Lower leg skin (tissue), 4 donors: ENCODE data around the gene DRICH1. TPM values are rescaled to one million over a fixed set of nuclear protein-coding genes. Genes with fewer than 3 reads are reported as not detected.

Source experiments
- DNase-seq, 2 donors: peaks; one replicate each; pipeline ENCODE4 v3.0.0-alpha.2; 2019; ENCODE audit warnings: low spot score in 2 of 2
- H3K4me3 ChIP-seq: fragments of 200-600 bp; sonication (generic); 2 replicates; pipeline ENCODE4 v1.5.1; 2017; ENCODE audit warnings: mild to moderate bottlenecking, low read depth; ENCODE audit not compliant: poor library complexity, severe bottlenecking
- POLR2A ChIP-seq, 2 donors: fragments of 450-650 bp; IDR thresholded peaks; one replicate each; pipeline ENCODE4 v1.6.1; 2016 to 2017; ENCODE audit warnings: antibody characterized with exemption in 2 of 2, mild to moderate bottlenecking in 1 of 2, moderate library complexity in 1 of 2
- WGBS, 2 donors: methylation state at CpG; one replicate each; pipeline ENCODE4 v1.1.5; 2018; 5-methylcytosine and 5-hydroxymethylcytosine counted together
- intact Hi-C: fragments of 100-400 bp; cut with DNase I; formaldehyde crosslinking; loops from one replicate; pipeline ENCODE4 v1.15.0; 2023; ENCODE audit warnings: low total_unique reads
- total RNA-seq, 4 donors: library from RNA; depleted of rRNA; stranded (reverse); fragments of >200 nt; gene quantifications; one replicate each; pipeline ENCODE4 v1.1.0, GENCODE V29; 2016
- TF ChIP-seq, protein P1 (sequence below), 3 donors: fragments of 450-650 bp; IDR thresholded peaks; one replicate each; pipeline ENCODE4 v1.5.1; 2016; ENCODE audit warnings: antibody characterized with exemption in 3 of 3, mild to moderate bottlenecking in 3 of 3, moderate library complexity in 2 of 3

The DRICH1 gene
- total RNA-seq, 4 donors from 2014 or later: 0.75 TPM; not detected in 3

DNA sequence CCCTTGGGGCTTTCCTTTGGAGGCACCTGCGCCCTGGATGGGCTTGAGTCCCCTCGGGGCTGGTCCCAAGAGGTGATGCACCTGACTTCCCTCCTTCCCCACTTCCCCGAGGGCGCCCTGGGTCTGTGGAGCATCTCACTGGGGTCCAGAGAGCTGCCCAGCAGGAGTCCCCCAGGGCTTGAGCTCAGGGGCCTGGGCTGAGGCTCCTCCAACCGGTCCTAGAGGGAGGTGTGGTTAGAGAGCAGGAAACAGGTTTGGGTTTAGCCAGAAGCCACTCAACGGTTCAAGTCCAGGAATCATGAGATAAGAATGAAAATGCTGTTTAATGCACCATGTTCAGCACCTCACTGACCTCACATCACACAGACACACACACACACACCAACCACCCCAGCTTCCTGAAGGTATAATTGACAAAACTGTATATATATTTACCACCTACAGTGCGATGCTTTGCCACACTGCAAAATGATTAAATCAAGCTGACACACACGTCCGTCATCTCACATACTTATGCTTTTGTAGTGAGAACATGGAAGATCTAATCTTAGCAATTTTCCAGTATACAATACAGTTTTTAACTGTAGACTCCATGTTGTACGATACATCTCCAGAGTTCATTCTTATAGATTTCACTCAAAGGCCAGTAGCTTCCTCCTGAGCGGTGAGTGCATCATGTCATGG is 51.4 kb downstream of the DRICH1 start:
- intact Hi-C loops: no loop called here

DNA sequence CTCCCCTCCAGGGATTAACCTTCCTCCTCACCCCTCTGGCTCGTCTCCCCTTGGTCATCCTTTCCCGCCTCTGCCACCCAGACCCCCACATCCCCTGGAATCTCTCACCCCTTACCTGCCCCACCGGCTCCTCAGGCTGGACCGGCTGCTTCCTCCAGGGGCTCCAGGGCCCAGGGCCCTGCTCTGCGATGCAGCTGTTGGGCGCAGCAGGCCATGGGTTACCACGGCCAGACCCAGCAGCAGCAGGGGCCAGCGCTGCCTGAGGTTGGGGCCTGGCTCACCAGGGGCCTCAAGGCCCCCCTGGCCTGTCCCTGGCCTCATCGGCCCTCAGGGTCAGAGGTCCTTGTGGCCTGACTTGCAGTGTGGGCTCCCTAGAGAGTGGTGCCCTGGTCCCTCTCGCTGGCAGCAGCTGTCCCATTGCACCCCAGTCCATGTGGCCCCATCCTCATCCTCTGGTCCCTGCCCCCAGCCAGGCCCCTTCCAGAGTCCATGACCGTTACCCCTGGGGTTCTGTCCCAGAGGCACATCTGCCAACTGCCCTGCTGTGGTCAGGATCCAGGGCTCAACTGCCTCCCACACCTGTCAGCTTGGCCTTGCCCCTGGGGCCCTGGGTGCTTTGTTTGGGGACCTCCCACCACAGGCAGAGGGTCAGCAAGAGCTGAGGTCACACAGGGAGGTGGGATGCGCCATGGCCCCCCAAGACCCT is 52.1 kb downstream of the DRICH1 start, which contains the start of gene IGLL1:
TSS of gene IGLL1 (minus strand) at position 421 of the 706 bp plus-strand sequence. CDS start at position 321, 100 bp downstream.
- no peak within 1 kb of the TSS for H3K4me3 ChIP-seq
- TF ChIP-seq, protein P1, sequence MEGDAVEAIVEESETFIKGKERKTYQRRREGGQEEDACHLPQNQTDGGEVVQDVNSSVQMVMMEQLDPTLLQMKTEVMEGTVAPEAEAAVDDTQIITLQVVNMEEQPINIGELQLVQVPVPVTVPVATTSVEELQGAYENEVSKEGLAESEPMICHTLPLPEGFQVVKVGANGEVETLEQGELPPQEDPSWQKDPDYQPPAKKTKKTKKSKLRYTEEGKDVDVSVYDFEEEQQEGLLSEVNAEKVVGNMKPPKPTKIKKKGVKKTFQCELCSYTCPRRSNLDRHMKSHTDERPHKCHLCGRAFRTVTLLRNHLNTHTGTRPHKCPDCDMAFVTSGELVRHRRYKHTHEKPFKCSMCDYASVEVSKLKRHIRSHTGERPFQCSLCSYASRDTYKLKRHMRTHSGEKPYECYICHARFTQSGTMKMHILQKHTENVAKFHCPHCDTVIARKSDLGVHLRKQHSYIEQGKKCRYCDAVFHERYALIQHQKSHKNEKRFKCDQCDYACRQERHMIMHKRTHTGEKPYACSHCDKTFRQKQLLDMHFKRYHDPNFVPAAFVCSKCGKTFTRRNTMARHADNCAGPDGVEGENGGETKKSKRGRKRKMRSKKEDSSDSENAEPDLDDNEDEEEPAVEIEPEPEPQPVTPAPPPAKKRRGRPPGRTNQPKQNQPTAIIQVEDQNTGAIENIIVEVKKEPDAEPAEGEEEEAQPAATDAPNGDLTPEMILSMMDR (IDR thresholded peaks at IDR 0.05): no peak
- no peak for TF ChIP-seq POLR2A (IDR thresholded peaks at IDR 0.05)
- WGBS, 2 donors: 80 to 82% methylated on average over 12 of the region's 12 CpGs
- intact Hi-C loops: no loop called here
- DNase-seq: no peak

More for the DNA sequence above, 51.4 kb downstream of the DRICH1 start:
- no peak overlapping the region for H3K4me3 ChIP-seq
- no peak for TF ChIP-seq POLR2A (IDR thresholded peaks at IDR 0.05)
- TF ChIP-seq, protein P1 (IDR thresholded peaks at IDR 0.05): no peak
- WGBS, 2 donors: 69% methylated on average over 9 to 11 of the region's 11 CpGs
- DNase-seq: no peak

DNA sequence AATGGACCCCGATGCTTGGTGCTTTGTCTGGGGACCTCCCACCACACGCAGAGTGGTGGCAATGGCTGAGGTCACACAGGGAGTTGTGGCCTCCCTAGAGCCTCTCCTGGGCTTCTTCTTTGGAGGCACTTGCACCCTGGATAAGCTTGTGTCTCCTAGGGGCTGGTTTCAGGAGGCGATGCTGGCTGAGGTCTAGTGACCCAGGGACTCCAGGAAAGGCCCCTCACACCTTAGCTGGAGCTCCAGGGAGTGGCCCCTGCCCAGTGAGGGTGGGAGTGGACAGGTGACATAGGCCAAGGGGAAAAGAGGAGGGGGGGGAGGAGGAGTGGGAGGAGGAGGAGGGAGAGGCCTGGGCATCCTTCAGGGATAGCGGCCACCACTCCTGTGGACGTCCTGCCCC is 52.8 kb downstream of the DRICH1 start:
- no peak for TF ChIP-seq POLR2A (IDR thresholded peaks at IDR 0.05)
- TF ChIP-seq, protein P1 (IDR thresholded peaks at IDR 0.05): no peak
- WGBS, 2 donors: 79 to 90% methylated on average over 5 of the region's 5 CpGs
- intact Hi-C loops: no loop called here
- DNase-seq: no peak
- H3K4me3 ChIP-seq: no peak overlapping the region

DNA sequence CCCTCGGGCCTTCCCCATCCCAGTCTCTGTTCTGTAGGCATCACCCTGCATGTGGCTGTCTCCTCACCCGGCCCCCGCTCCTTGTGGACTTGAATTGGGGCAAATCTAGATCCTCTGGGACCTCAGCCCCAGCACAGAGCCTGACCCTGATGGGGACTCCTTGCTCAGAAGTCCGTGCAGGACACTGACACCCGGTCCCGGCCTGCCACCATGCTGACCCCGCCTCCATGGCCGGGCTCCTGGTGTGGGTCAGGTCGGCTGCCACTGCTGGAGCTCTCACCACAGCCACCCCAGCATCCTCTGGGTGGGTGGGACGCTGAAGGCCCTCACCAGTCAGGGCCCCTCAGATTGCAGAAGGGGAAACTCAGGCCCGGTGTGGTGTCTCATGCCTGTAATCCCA is 53.8 kb downstream of the DRICH1 start:
- no peak for DNase-seq
- no peak overlapping the region for H3K4me3 ChIP-seq
- 70 to 80% methylated on average over 9 to 10 of the region's 11 CpGs for WGBS, 2 donors
- TF ChIP-seq, protein P1 (IDR thresholded peaks at IDR 0.05): no peak
- TF ChIP-seq POLR2A (IDR thresholded peaks at IDR 0.05): no peak
- intact Hi-C loops: no loop called here

DNA sequence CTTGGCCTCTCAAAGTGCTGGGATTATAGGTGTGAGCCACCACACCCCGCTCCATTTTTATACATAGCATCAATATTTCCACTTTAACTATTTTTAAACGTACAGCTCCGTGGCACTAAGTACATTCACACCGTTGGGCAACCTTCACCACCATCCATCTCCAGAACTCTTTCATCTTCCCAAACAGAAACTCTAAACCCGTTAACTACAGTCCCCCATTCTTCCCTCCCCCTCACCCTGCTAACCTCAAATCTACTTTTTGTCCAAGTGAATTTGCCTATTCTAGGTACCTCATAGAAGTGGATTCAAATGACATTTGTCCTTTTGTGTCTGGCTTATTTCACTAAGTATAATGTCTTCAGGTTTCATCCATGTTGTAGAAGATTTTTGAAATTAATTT is 55.4 kb downstream of the DRICH1 start:
- intact Hi-C loops: no loop called here
- WGBS, 2 donors: 63 to 64% methylated on average over 5 of the region's 5 CpGs
- no peak overlapping the region for H3K4me3 ChIP-seq
- DNase-seq: no peak
- no peak for TF ChIP-seq POLR2A (IDR thresholded peaks at IDR 0.05)
- TF ChIP-seq, protein P1 (IDR thresholded peaks at IDR 0.05): no peak
